Measurements from ENCODE around the gene EVC2. TPM values are rescaled to one million over a fixed set of nuclear protein-coding genes. Genes with fewer than 3 reads are reported as not detected.

Gene EVC2
- total and polyA plus RNA-seq, 2 of the 4 experiments (the other 2 are of a cell fraction) = 2.7 to 5.9 TPM

DNA sequence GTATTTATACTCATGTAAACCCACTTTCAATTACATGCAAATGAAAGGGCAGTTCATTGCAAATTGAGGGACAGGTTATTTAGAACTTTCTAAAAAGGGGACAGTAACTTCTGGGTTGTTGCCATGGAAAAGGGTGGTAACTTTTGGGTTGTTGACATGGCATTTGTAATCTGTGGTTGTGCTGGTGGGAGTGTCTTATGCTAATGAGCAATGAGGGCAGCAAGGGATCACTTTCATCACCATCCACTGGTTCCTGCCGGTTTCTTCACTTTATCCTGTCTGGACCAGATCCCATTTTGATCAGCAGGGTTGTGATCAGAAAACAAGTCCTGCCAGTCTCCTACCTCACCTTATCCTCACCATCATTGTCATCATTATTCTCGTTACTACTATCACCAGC is 34.6 kb upstream of the EVC2 start:
- intact Hi-C loops (cut with micrococcal nuclease) = no loop called here

More for the DNA sequence above, 34.6 kb upstream of the EVC2 start:
- H3K27me3 ChIP-seq (ENCODE audit: control insufficient read depth, insufficient read depth, low read length) = no peaks in the 10 kb centered on the region
- no peak for TF ChIP-seq RCOR1 (IDR thresholded peaks at IDR 0.05; ENCODE audit: insufficient replicate concordance, low read length)
- no peak for TF ChIP-seq CEBPB (IDR thresholded peaks at IDR 0.05; ENCODE audit: low read depth, low read length)
- TF ChIP-seq, protein P1, sequence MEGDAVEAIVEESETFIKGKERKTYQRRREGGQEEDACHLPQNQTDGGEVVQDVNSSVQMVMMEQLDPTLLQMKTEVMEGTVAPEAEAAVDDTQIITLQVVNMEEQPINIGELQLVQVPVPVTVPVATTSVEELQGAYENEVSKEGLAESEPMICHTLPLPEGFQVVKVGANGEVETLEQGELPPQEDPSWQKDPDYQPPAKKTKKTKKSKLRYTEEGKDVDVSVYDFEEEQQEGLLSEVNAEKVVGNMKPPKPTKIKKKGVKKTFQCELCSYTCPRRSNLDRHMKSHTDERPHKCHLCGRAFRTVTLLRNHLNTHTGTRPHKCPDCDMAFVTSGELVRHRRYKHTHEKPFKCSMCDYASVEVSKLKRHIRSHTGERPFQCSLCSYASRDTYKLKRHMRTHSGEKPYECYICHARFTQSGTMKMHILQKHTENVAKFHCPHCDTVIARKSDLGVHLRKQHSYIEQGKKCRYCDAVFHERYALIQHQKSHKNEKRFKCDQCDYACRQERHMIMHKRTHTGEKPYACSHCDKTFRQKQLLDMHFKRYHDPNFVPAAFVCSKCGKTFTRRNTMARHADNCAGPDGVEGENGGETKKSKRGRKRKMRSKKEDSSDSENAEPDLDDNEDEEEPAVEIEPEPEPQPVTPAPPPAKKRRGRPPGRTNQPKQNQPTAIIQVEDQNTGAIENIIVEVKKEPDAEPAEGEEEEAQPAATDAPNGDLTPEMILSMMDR (conservative IDR thresholded peaks at IDR 0.05; ENCODE audit: low read depth, low read length) = no peak
- TF ChIP-seq CHD1 (IDR thresholded peaks at IDR 0.05; ENCODE audit: low read depth, low read length) = no peak
- TF ChIP-seq POLR2A (IDR thresholded peaks at IDR 0.05; ENCODE audit: low read depth, low read length) = no peak
- TF ChIP-seq SMC3 (IDR thresholded peaks at IDR 0.05; ENCODE audit: low read depth, low read length) = no peak
- TF ChIP-seq, protein P2, sequence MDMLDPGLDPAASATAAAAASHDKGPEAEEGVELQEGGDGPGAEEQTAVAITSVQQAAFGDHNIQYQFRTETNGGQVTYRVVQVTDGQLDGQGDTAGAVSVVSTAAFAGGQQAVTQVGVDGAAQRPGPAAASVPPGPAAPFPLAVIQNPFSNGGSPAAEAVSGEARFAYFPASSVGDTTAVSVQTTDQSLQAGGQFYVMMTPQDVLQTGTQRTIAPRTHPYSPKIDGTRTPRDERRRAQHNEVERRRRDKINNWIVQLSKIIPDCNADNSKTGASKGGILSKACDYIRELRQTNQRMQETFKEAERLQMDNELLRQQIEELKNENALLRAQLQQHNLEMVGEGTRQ (IDR thresholded peaks at IDR 0.05; ENCODE audit: low read depth, low read length) = no peak
- no peak for TF ChIP-seq MXI1 (IDR thresholded peaks at IDR 0.05; ENCODE audit: borderline replicate concordance, low read depth, low read length)
- H2BK120ac ChIP-seq (ENCODE audit: low read depth, low read length) = no peak overlapping the region
- ChIA-PET POLR2A (ENCODE audit: unreplicated experiment) (no interaction called here), CTCF (no interaction called here)
- H3K9me3 ChIP-seq (ENCODE audit: control insufficient read depth, insufficient read depth, low read length) = no peaks in the 10 kb centered on the region
- H2BK15ac ChIP-seq (ENCODE audit: low read depth, low read length) = no peak overlapping the region
- no peak overlapping the region for H3K23ac ChIP-seq (ENCODE audit: low read depth, low read length)
- no peak overlapping the region for H2BK20ac ChIP-seq (ENCODE audit: low read depth, low read length)
- no peak overlapping the region for H3K18ac ChIP-seq (ENCODE audit: low read depth, low read length)
- H3K4me3 ChIP-seq (ENCODE audit: insufficient read depth, low read depth, low read length) = no peak overlapping the region
- dilution Hi-C loops (cut with HindIII; ENCODE audit: low sequenced_read_pairs, unreplicated experiment) (no loop called here), in situ Hi-C loops (cut with MboI; ENCODE audit: low sequenced_read_pairs) (no loop called here)
- no peak overlapping the region for H4K8ac ChIP-seq (ENCODE audit: low read depth in 2 of 2, low read length in 2 of 2)
- no peak overlapping the region for H4K91ac ChIP-seq (ENCODE audit: insufficient read depth, low read depth, low read length)
- peaks cover 8% of the 10 kb centered on the region for H4K20me1 ChIP-seq (ENCODE audit: insufficient read depth, low read length)
- WGBS, 2 experiments (ENCODE audit: extremely low coverage in 2 of 2, insufficient read length in 1 of 2) = 91% methylated on average over 2 of the region's 2 CpGs; no CpG with 5 or more reads in 1 of the 2 experiments
- H3K9me1 ChIP-seq (ENCODE audit: insufficient read depth, low read length) = peaks cover 29% of the 10 kb centered on the region
- no peak overlapping the region for H3K4me2 ChIP-seq (ENCODE audit: low read depth, low read length)
- no peak overlapping the region for H2AFZ ChIP-seq (replicated peaks; ENCODE audit: low read length, poor library complexity)
- no peak overlapping the region for H3K27ac ChIP-seq (ENCODE audit: insufficient read depth, low read length)
- peaks cover 36% of the 10 kb centered on the region for H3K36me3 ChIP-seq (ENCODE audit: control insufficient read depth, insufficient read depth, low read length)
- peaks cover 15% of the 10 kb centered on the region for H3K4me1 ChIP-seq (ENCODE audit: control insufficient read depth, insufficient read depth, low read length)
- no peak overlapping the region for H3K9ac ChIP-seq (ENCODE audit: low read depth, low read length)
- DNase-seq (no peak), ATAC-seq (ENCODE audit: low read depth) (no peak)
- BruUV-seq (replicated peaks) = no TSS peak
- no peak overlapping the region for H2BK5ac ChIP-seq (ENCODE audit: low read depth, low read length, poor library complexity, severe bottlenecking)
- no peak overlapping the region for H2AK9ac ChIP-seq (replicated peaks; ENCODE audit: low read depth, low read length, poor library complexity)
- H3K14ac ChIP-seq (replicated peaks; ENCODE audit: low read depth, low read length) = no peak overlapping the region
- H3K56ac ChIP-seq (ENCODE audit: extremely low read depth, insufficient read depth, low read length) = no peak overlapping the region
- H3K4ac ChIP-seq (ENCODE audit: low read depth, low read length) = no peak overlapping the region
- H3K79me1 ChIP-seq (ENCODE audit: low read depth in 1 of 2, low read length in 2 of 2) = peaks cover 4 to 38% of the 10 kb centered on the region in 2 experiments; a peak in 3 of 4 replicates
- H2AK5ac ChIP-seq (ENCODE audit: low read depth, low read length) = no peak overlapping the region
- H4K5ac ChIP-seq (ENCODE audit: low read depth, low read length) = no peak overlapping the region

Data from IMR-90 (cell line).